HG02852 (cell line): ENCODE measurements around the gene GALNT1.

Experiments used
- ATAC-seq: cut with Tn5 transposase; IDR thresholded peaks from one replicate; pipeline ENCODE4 v1.9.1; 2021; ENCODE audit warnings: mild to moderate bottlenecking, moderate library complexity; ENCODE audit not compliant: unreplicated experiment

Gene GALNT1

DNA sequence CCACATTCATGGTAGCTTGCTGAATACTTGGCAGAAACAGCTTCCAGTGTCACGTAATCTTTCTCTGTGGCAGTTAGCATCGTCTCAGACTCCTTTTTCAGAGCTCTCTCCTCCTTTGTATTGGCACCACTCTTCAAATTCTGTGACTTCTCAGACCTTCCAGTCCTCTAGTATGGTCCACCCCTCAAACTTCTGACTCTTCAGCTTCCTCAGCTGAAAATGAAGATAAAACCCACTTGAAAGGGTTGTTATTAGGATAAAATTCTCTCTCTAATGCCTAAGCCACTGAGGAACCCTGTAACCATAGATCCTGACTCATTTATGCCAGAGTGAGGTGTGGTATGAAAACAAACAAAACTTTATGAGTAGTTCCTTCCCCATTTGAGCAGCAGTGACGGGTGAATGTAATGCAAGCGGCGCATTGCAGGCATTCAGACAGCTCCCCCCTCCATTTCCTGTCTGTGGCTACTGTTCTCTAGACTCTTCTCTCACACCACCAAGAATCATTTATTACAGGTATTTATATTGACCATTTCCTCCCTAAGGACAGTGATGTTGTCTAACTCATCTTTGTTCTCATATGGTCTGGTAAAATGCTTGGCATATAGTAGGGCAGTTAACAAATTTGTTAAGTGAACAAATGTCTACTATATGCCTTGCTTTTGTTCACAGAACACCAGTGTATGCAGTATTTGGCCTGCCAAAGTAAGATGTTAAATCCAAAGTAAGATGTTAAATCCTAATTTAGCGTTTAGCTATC, 35.3 kb downstream of the GALNT1 start:
- peak; percentile 99 for ATAC-seq

DNA sequence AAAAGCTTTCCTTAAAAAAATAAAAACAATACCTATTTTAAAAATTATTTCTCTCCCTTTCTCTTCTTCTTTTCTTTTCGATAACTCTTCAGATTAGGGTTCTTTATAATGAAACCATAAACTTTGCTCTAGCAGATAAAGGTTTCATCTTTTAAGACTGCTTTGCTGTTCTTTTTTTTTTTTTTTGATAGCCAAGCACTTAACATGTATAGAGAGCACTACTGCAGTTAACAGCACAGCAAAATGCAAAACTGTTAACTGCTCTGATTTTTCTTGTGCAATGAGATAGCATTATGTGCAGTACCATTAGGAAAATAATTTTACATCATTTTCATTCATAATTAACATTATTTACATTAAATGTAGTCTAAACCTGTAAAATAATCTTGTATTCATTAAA, 36.3 kb downstream of the GALNT1 start:
- no peak for ATAC-seq

DNA sequence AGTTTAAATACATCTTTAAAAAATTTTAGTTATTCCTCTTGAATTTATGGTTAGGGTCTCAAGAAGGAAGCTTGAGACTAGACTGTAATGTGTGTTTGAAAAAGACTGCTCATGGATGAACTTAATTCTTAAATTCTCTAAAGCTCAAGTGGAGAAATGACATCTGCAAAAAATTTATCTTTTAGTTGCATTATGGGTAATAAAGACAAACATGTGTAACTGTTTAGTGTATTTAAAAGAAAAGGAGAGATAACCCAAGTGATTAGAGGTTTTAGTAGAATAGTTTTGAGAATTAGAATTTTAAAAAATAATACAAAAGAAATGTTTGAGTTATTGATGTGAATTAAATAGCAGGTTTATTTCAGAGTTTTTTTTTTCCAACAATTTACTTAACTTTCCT, 36.7 kb downstream of the GALNT1 start:
- no peak for ATAC-seq

DNA sequence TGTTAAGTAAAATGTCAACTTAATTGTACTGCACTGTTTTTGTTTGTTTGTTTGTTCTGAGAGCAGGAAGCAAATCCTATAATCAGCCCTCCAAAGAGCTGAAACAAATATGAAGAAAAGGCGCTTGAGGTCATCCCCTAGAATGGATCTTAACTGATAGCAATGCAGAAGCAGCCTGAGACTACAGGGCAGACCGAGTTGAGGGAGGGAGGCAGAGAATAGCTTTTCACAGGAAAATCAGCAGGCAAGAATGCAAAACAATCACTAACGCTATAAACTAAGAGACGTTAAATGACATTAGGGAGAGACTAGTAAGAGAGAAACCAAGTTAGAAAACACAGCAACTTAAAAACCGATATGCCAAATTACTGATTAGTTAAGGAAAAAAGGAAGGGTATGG, 37.2 kb downstream of the GALNT1 start:
- no peak for ATAC-seq

DNA sequence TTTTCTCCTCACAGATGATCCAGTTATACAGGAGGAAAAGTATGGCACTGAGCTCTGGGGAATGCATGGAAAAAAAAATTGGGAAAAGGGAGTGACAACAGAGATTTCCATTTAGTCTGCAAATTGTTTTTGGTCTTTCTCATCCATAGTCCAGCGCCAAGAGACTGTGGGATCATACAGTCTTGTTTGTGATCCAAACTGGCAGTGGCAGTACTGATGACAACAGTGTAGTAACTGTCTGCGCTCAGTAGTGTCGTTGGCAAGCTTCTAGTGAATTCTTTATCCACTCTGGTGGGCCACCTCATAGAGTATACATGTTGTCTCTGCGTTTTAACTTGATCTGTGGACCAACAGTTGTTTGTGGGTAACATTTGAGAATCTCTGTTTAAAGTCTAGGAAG, 37.9 kb downstream of the GALNT1 start:
- ATAC-seq = no peak

DNA sequence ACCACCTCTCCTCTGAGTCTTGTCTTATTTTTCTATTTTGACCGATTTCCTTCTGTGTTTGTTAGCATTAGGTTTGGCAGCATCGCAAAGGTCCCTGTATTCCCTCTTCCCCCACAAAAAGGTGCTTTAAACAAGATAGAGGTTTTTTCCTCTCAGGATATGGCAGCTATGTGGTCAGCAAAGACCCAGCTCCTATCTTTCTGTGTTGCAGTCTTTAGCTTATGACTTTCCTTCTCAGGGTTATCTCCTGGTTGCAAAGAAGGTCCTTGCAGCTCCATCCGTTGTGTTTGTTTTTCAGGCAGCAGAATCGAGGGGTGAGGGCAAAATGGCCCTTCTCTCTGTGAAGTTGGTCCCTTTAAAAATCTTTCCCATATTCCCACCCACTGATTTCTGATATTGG, 38.4 kb downstream of the GALNT1 start:
- no peak for ATAC-seq

DNA sequence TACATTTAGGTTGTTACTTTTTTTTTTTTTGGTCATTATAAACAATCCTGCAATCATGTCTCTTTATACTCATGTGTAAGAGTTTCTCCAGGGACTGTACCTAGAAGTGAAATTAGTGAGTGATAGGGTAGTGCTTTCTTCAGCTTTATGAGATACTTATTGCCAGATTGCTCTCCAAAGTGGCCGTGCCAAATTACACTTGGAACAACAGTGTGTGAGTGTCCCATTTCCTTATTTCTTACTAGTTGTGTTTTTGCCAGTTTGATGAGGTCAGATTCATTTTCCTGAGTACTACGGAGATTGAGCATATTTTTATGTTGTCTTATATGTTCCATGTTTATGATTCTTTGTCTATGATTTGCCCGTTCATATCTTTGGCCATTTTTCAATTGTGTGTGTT, 39.2 kb downstream of the GALNT1 start:
- ATAC-seq = no peak

DNA sequence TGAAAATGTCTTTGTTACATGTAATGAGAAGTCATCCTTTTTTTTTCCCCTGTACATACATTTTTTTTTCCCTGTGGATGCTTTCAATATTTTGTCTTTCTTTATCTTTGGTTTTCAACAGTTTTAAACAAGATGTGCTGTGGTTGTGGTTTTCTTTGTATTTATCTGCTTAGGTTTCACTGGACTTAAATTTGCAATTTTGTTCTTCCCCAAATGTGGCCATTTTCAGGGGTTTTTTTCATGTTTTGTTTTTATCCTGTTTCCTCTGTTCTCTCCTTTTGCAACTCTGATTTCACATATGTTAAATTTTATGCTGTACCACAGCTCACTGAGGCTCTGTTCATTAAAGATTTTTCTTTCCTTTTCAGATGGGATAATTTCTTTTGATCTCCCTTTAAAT, 41.7 kb downstream of the GALNT1 start:
- no peak for ATAC-seq

DNA sequence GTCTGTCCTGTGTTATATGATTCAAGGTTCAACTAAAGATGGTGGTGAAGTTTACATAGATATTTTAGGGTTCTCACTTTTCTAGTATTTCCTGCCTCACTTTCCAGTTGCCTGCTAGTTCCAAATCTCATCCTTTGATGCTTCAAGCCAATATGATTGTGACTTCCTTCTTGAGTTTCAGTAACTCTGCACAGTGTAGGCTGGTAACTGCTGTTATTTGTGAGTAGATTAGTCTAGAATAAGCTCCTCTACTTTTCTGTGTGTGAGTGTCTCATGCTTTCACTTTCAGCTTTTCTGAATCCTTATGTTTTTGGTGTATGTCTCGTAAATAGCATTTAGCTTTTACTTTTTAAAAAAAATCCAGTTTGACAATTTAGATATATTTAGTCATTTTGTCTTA, 42.6 kb downstream of the GALNT1 start:
- peak; percentile 86 for ATAC-seq

DNA sequence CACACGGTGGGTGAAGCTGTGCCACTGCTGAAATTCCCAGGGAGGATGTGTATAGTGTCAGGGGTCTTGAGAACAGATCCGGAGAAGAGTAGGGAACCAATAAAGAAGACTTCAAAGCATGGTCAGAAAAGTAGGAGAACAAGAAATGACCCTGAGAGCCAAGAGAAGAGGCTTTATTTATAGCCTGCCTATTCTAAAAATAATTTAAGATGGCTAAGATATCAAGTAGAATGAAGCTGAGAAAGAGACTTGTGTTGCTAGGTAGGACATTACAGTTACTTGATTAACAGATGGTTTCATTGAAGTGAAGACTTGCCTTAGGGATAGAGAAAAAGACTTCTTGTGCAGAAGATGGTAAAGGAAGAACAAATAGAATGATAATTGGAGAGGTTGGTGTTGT, 43.7 kb downstream of the GALNT1 start:
- ATAC-seq = no peak

DNA sequence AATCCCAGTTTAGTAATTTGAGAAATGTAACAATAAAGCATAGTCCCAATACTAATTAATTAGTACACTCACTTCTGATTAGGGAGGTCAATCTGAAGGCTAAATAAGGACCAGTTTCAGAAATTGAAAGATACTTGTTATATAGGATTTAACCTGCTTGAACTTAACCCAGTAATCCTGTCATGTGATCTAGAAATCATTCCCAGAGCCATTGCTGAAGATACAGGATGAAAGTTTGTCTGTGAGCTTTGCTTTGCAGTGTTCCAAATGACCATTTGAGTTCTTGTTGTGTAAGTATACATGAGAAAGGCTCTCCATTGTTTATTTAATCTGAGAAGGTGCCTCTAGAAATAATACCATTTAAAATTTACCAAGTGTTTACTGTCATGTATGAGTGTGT, 52.2 kb downstream of the GALNT1 start:
- no peak for ATAC-seq

DNA sequence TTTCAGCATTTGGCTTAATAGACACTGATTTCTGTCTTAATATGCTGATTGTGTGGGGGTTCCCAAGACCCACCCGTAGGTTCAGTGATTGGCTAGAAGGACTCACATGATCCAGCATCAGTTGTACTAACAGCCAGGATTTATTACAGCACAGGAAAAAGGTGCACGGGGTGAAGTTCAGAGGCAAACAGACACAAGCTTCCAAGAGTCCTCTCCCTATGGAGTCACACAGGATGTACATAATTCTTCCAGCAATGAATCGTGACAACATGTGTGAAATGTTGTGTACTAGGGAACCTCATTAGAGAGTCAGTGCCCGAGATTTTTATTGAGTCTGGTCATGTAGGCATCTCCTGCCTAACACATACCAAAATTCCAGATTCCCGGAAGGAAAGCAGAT, 52.8 kb downstream of the GALNT1 start:
- ATAC-seq = no peak

DNA sequence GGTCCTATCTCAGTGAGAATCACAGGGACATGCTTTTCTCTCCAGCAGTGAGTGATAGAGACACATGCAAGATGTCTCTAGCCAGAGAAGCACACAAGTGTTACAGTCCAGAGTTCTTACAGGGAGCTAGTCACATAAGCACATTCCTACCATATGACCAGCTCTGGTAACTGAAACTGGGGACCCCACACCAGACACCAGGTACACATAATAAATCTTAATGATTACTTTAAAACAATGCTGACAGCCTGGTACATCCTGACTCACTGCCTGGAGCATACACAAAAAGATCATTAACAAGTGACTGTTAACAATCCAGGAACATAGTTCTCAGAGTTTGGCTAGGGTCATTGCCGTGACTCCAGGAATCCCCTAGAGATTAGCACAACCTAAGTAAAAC, 53.6 kb downstream of the GALNT1 start:
- ATAC-seq = no peak

DNA sequence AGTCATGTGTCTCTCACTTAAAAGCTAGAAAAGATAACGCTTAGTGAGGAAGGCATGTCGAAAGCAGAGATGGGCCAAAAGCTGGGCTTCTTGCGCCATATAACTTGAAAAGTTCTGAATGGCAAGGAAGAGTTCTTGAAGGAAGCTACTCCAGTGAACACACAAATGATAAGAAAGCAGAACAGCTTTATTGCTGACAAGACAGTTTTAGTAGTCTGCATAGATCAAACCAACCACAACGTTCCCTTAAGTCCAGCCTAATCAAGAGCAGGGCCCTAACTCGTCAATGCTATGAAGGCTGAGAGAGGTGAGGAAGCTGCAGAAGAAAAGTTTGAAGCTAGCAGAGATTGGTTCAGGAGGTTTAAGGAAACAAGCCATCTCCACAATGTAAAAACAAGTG, 55.7 kb downstream of the GALNT1 start:
- no peak for ATAC-seq

DNA sequence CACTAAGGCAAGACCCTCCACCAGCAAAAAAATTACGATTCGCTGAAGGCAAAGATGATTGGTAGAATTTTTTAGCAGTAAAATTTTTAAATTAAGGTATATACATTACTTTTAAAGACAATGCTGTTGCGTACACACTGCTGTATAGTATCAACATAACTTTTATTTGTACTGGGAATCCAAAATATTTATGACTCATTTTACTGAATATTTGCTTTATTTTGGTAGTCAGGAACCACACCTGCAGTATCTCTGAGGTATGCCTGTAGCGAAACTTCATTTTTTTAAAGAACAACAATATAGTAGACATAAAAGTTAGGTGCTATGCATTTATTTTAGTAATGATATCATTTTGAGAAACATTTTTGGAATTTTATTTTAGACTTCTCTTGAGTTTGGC, 57.8 kb downstream of the GALNT1 start:
- no peak for ATAC-seq

DNA sequence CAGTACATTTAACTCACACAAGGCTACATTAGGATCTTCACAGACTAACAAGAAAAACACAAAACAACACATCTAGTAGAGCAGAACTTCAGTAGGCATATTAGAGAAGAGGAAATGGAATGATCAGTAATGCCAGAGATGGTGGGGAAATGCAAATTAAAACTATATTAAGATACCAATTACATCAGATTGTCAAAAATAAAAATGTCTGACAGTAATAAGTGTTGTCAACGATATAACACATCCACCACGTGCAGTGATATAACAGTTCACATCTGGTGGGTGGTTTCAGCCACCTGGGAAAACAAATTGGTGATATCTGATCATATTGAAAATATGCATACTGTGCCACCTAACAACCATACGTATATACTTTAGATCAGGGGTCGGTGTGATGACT, 59.9 kb downstream of the GALNT1 start:
- no peak for ATAC-seq

DNA sequence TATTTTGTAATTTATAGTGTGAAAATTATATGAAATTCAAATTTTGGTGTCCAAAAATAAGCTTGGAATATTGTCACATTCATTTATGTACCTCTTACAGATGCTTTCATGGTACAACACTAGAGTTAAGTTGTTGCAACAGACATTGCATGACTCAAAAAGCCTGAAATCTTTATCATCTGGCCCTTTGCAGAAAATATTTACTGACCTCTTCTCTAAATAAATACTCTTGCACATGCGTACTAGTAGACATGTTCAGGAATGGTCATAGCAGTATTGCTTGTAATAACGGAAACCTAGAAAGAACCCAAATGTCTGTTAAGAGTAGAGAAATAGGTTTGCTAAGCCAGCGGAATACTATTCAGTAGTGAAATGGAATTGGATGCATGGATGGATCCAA, 60.4 kb downstream of the GALNT1 start:
- no peak for ATAC-seq

DNA sequence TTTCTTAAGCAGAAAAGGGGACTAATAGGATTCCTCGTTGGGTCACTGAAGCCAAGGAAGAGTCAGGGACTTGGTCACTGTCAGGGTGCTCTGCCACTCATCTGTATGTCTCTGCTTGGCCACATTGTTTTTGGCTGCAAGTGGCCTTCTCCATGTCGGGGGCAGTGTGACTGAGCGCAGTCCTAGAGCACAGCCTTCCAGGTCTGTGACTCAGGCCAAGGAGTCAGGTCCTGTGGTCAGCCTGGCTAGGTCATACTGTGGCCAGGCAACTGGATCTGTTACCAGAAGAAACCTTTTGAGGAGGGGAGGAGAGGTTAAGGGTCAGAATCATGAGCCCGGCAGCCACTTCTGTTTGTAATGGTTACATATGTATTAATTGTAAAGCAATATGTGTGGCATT, 61.3 kb downstream of the GALNT1 start:
- ATAC-seq = no peak

DNA sequence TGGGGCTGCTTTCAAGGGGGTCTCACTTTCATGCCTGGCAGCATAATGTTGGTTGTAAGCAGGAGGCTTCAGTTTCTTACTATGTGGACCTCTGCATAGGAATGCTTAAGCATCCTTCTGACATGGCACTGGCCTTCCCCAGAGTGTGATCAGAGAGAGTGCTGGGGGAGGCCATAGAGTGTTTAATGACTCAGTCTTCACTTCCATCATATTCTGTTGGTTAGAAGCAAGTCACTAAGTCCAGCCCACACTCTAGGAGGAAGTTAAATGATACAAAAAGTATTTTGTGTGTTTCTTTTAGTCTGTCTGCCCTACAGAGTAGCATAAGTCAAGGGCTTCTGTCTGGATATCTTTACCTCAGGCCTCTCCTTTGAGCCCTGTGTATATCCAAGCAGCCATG, 64.9 kb downstream of the GALNT1 start:
- no peak for ATAC-seq

DNA sequence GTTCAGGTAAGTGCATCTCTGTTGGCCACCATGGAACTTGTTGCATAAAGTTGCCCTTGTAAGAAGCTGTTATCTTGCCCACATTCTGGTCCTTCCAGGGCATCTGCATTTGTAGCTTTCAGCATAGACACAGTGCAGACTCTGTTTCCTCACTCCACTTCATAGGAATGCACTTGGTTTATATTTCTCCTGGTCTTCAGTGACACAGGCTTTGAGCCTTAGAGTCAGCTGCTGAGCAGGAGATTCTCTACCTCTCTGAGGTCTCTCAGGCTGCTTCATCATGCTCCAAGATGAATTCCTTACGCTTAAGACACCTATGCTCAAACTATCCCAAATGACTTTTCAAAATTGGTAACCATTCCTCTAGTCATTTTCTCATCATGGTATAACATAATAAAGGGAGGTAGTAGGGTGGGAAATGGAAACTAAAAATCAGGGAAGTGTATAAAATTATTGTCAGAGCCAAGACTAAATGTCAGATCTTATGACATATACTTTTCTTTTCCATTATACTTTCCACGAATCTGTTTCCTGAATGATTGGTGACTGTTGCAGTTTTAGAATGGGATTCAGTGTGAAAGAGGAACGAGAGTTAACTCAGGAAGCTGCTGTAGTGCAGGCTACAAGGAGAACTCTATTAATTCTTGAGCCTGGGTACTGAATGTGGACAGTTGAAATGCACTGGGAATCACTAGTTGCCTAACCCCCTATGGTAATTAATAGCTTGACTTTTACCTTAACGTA, 72.0 kb downstream of the GALNT1 start:
- no peak for ATAC-seq

DNA sequence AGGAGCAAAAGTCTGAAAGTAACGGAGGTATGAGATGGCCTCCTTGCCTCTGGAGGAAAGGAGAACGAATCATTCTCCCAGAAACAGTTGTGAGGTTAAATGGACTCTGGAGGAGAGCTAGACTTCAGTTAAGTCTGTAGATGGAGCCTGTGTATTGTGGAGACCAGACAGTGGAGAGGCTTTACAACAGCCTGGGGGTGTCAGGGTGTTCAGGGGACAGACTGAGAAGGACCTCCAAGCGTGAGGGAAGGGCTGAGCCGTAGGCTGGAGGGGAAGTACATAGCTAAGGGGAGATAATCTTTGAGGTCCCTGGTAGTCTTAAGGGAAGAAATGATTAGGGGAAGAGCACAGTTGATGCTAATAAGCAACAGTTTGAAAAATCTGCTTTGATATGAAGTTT, 76.6 kb downstream of the GALNT1 start:
- ATAC-seq = no peak

DNA sequence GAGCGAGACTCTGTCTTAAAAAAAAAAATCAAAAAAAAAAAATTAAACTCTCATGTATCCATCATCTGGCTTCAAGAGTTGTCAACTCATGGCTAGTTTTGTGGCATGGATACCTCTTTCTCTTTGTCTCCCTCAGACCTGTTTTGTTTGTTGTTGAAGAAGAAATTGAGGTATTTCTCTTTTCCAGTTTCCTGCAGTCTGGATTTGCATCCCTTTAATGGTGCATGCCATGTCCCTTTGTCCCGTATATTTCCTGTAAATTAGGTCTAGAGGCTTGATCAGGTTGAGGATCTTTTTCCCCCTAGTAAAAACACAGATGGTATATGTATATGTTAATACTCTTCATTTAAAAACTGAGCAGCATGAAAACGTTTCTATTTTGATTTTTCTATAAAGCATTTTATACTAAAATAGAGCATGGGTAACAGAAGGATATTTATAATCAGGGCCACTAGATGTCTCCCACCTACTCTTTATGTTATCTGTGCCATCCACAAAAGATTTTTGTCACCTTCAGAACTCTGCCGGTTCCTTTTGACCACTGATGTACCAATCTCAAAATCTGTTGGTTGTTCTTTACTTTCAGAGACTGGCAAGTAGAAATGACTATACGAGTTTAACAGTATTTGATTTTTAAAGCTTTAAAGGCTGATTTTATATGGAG, 80.1 kb downstream of the GALNT1 start:
- no peak for ATAC-seq
